HCT116 (cell line): ENCODE results near the gene HDAC11.

Experiments used
- ATF3 ChIP-seq: IDR thresholded peaks from 2 replicates; pipeline ENCODE4 v1.6.1; 2012
- CTCF ChIP-seq, 3 experiments: fragments of 200-600 bp in 1 of 3; sonication (generic) in 1 of 3; IDR thresholded peaks in 2 of 3; conservative IDR thresholded peaks in 1 of 3; 2 replicates each; pipeline ENCODE4 v1.5.1; 2012 to 2017; ENCODE audit warnings: low read depth in 2 of 3, low read length in 2 of 3, antibody characterized with exemption in 1 of 3, borderline replicate concordance in 1 of 3, control low read depth in 1 of 3, mild to moderate bottlenecking in 1 of 3, mixed read lengths in 1 of 3, mixed run types in 1 of 3, moderate library complexity in 1 of 3; ENCODE audit not compliant: insufficient read depth in 1 of 3
- EZH2 ChIP-seq: fragments of 200-600 bp; sonication (generic); IDR thresholded peaks from 2 replicates; pipeline ENCODE4 v1.6.1; 2017; ENCODE audit warnings: antibody characterized with exemption, mixed run types
- MAX ChIP-seq: IDR thresholded peaks from 2 replicates; pipeline ENCODE4 v1.6.1; 2012
- POLR2A ChIP-seq: IDR thresholded peaks from 2 replicates; pipeline ENCODE4 v1.7.0; 2011; ENCODE audit warnings: borderline replicate concordance; ENCODE audit not compliant: insufficient read depth, insufficient read length; ENCODE audit errors: extremely low read depth
- POLR2AphosphoS5 ChIP-seq: IDR thresholded peaks from 2 replicates; pipeline ENCODE4 v1.6.1; 2011; ENCODE audit warnings: mild to moderate bottlenecking, low read depth, low read length, moderate library complexity
- RAD21 ChIP-seq: IDR thresholded peaks from 2 replicates; pipeline ENCODE4 v1.6.1; 2012; ENCODE audit warnings: low read depth, mild to moderate bottlenecking
- REST ChIP-seq: IDR thresholded peaks from 2 replicates; pipeline ENCODE4 v1.6.1; 2012; ENCODE audit warnings: low read depth
- TCF7L2 ChIP-seq: IDR thresholded peaks from 2 replicates; pipeline ENCODE4 v1.7.0; 2011; ENCODE audit warnings: borderline replicate concordance, inconsistent platforms; ENCODE audit not compliant: insufficient read depth, insufficient read length; ENCODE audit errors: extremely low read depth
- YY1 ChIP-seq: IDR thresholded peaks from 2 replicates; pipeline ENCODE4 v1.6.1; 2011; ENCODE audit warnings: low read length, low read depth, moderate library complexity, mild to moderate bottlenecking; ENCODE audit not compliant: insufficient replicate concordance; ENCODE audit errors: extremely low read depth
- ZBTB33 ChIP-seq: IDR thresholded peaks from 2 replicates; pipeline ENCODE4 v1.6.1; 2011; ENCODE audit warnings: mild to moderate bottlenecking, low read length, moderate library complexity; ENCODE audit not compliant: insufficient replicate concordance; ENCODE audit errors: extremely low read depth
- ZFX ChIP-seq: fragments of 450-650 bp; IDR thresholded peaks from 2 replicates; pipeline ENCODE4 v1.6.1; 2017
- ZNF274 ChIP-seq: fragments of 200-500 bp; sonication (Bioruptor generic); IDR thresholded peaks from 2 replicates; pipeline ENCODE4 v1.6.1; 2014; ENCODE audit warnings: mild to moderate bottlenecking, low read depth, low read length, inconsistent platforms

- no peak for TF ChIP-seq ZBTB33
- TF ChIP-seq MAX, result no peak
- TF ChIP-seq TCF7L2, result no peak
- TF ChIP-seq RAD21, result no peak
- no peak for TF ChIP-seq ZFX
- no peak for TF ChIP-seq EZH2
- no peak for TF ChIP-seq CTCF (IDR thresholded peaks at IDR 0.05 in 2 of 3, conservative IDR thresholded peaks at IDR 0.05 in 1 of 3; ENCODE audit: borderline replicate concordance in 1 of 3, insufficient read depth in 1 of 3, low read depth in 2 of 3, low read length in 2 of 3)
- TF ChIP-seq POLR2A, result no peak
- TF ChIP-seq YY1, result no peak
- TF ChIP-seq ZNF274, result no peak
- no peak for TF ChIP-seq POLR2AphosphoS5
- TF ChIP-seq ATF3, result no peak
- no peak for TF ChIP-seq REST
These were observed 55.8 kb downstream of the HDAC11 start for GRCh38 chr3:13535905-13536304.
